ENCODE measurements around the gene PLAC1.

The PLAC1 gene

GRCh38 chrX:134545510-134545909 is 112.8 kb downstream of the PLAC1 start:
- no peak for TF ChIP-seq CTCF (IDR thresholded peaks at IDR 0.05; ENCODE audit: borderline replicate concordance, insufficient read depth, low read depth, low read length)
- no peak overlapping the region for H3K4me3 ChIP-seq (ENCODE audit: low read depth, low read length)

- no peak for TF ChIP-seq CTCF (IDR thresholded peaks at IDR 0.05; ENCODE audit: borderline replicate concordance, insufficient read depth, low read depth, low read length)
- peak overlapping the region; percentile 5 for H3K4me3 ChIP-seq (ENCODE audit: low read depth, low read length)
Observed at GRCh38 chrX:134544513-134545151, 113.6 kb downstream of the PLAC1 start.

- no peak for TF ChIP-seq CTCF (IDR thresholded peaks at IDR 0.05; ENCODE audit: borderline replicate concordance, insufficient read depth, low read depth, low read length)
- H3K4me3 ChIP-seq (ENCODE audit: low read depth, low read length), result no peak overlapping the region
Observed at GRCh38 chrX:134544135-134544512, 114.1 kb downstream of the PLAC1 start.

- no peak overlapping the region for H3K4me3 ChIP-seq (ENCODE audit: low read depth, low read length)
- no peak for TF ChIP-seq CTCF (IDR thresholded peaks at IDR 0.05; ENCODE audit: borderline replicate concordance, insufficient read depth, low read depth, low read length)
Observed at GRCh38 chrX:134543288-134543687, 115.0 kb downstream of the PLAC1 start.

GRCh38 chrX:134542485-134542884 is 115.8 kb downstream of the PLAC1 start:
- TF ChIP-seq CTCF (IDR thresholded peaks at IDR 0.05; ENCODE audit: borderline replicate concordance, insufficient read depth, low read depth, low read length), result no peak
- H3K4me3 ChIP-seq (ENCODE audit: low read depth, low read length), result no peak overlapping the region

GRCh38 chrX:134541906-134542305 is 116.4 kb downstream of the PLAC1 start:
- H3K4me3 ChIP-seq (ENCODE audit: low read depth, low read length), result no peak overlapping the region
- no peak for TF ChIP-seq CTCF (IDR thresholded peaks at IDR 0.05; ENCODE audit: borderline replicate concordance, insufficient read depth, low read depth, low read length)

- TF ChIP-seq CTCF (IDR thresholded peaks at IDR 0.05; ENCODE audit: borderline replicate concordance, insufficient read depth, low read depth, low read length), result no peak
- no peak overlapping the region for H3K4me3 ChIP-seq (ENCODE audit: low read depth, low read length)
Observed at GRCh38 chrX:134538316-134538715, 120.0 kb downstream of the PLAC1 start.

Data from GM12875 (cell line).